ENCODE measurements around the gene KCNK5. TPM values are rescaled to one million over a fixed set of nuclear protein-coding genes. Genes with fewer than 3 reads are reported as not detected.
A peak's percentile ranks its signal among the peaks of the same experiment; 100 is the strongest.

The KCNK5 gene
- total and polyA plus RNA-seq, 9 of the 15 experiments (the other 6 are each of a cell fraction or from before 2014, with no cell fraction given) = 1.5 to 45.8 (median 25.8) TPM

- intact Hi-C loops (cut with micrococcal nuclease) = loop anchor here (5.0 to 10.0 kb wide), 2 partner anchors 57 to 110 kb away; partner anchors contain the start of gene SAYSD1
- Histone ChIP-seq H3K4me1 (replicated peaks in 1 of 2; ENCODE audit: control insufficient read depth in 2 of 2, insufficient read depth in 2 of 2, low read length in 2 of 2) (peaks cover 63 to 72% of the 10 kb centered on the region in 2 experiments), H3K36me3 (ENCODE audit: control insufficient read depth, insufficient read depth, low read length) (peaks cover 60% of the 10 kb centered on the region), H3K79me2 (ENCODE audit: control insufficient read depth, insufficient read depth, low read length) (peaks cover 96% of the 10 kb centered on the region), H3K4me3 (peak overlapping the region; percentile 9; the same call in 1 of the 2 replicates), H3K9me3 (replicated peaks; ENCODE audit: control insufficient read depth, insufficient read depth, low read depth, low read length) (no peaks in the 10 kb centered on the region), H4K20me1 (replicated peaks; ENCODE audit: control insufficient read depth, insufficient read depth, low read length) (peaks cover 17% of the 10 kb centered on the region; the same call in 1 of the 2 replicates), H3K9ac (ENCODE audit: insufficient read depth in 1 of 2, low read depth in 2 of 2, low read length in 2 of 2) (peak overlapping the region; percentile 75 to 82; a peak in 3 of 4 replicates), H3K4me2 (ENCODE audit: insufficient read depth, low read length) (peak overlapping the region; percentile 91), H3K27ac (ENCODE audit: extremely low read depth, low read depth, low read length) (peak overlapping the region; percentile 92), H3K27me3 (ENCODE audit: control insufficient read depth in 2 of 2, insufficient read depth in 2 of 2, low read length in 2 of 2) (no peaks in the 10 kb centered on the region), H3K9me1 (ENCODE audit: control insufficient read depth, insufficient read depth, low read length) (peaks cover 6% of the 10 kb centered on the region), H2AFZ (ENCODE audit: low read depth, low read length) (no peak overlapping the region)
- ChIA-PET POLR2A (interaction anchor here (0.6 to 2.5 kb wide), 8 partner anchors 8 to 495 kb away, joined by 3 to 14 read pairs (median 4); no protein-coding TSS in a partner anchor), CTCF (ENCODE audit: low intra/inter-chr PET ratio) (no interaction called here)
- WGBS (ENCODE audit: insufficient coverage, low coverage, missing lambda C conversion rate) = 57% methylated on average over 5 of the region's 5 CpGs
- in situ Hi-C loops (cut with MboI) = no loop called here
- ATAC-seq = no peak
- BruUV-seq (replicated peaks) = no TSS peak
- FAIRE-seq = no peak
- no peak for DNase-seq (ENCODE audit: extremely low read depth in 1 of 4, low spot score in 3 of 4)
- TF ChIP-seq ZNF766 (CRISPR knock-in tag; conservative IDR thresholded peaks at IDR 0.05) = 0 out of 2 replicates have a peak, but pooled peaks have one; percentile 32
- TF ChIP-seq ZNF263 (CRISPR knock-in tag; IDR thresholded peaks at IDR 0.05; ENCODE audit: borderline replicate concordance) = no peak
- TF ChIP-seq TEAD4 (IDR thresholded peaks at IDR 0.05; ENCODE audit: low read length) = no peak
- no peak for TF ChIP-seq TEAD4 (CRISPR knock-in tag; IDR thresholded peaks at IDR 0.05; ENCODE audit: borderline replicate concordance)
- 0 out of 4 replicates have a peak, but pooled peaks of 1 of the 2 experiments have one; percentile 8 for TF ChIP-seq MAZ (CRISPR knock-in tag; conservative IDR thresholded peaks at IDR 0.05 in 1 of 2, IDR thresholded peaks at IDR 0.05 in 1 of 2)
- 0 out of 2 replicates have a peak, but pooled peaks have one; percentile 17 for TF ChIP-seq POLR2AphosphoS5 (IDR thresholded peaks at IDR 0.05; ENCODE audit: control insufficient read depth, insufficient read depth, low read depth, low read length)
- no peak for TF ChIP-seq NFIX (CRISPR knock-in tag; IDR thresholded peaks at IDR 0.05; ENCODE audit: low read depth)
- TF ChIP-seq ZNF395 (CRISPR knock-in tag; IDR thresholded peaks at IDR 0.05) = 0 out of 2 replicates have a peak, but pooled peaks have one; percentile 35
- no peak for TF ChIP-seq ESRRA (IDR thresholded peaks at IDR 0.05; ENCODE audit: borderline replicate concordance, low read depth)
- TF ChIP-seq THRA (IDR thresholded peaks at IDR 0.05) = no peak
- no peak for TF ChIP-seq ZNF398 (CRISPR knock-in tag; IDR thresholded peaks at IDR 0.05)
- TF ChIP-seq CBX5 (IDR thresholded peaks at IDR 0.05; ENCODE audit: borderline replicate concordance, low read depth) = no peak
- no peak for TF ChIP-seq BMI1 (IDR thresholded peaks at IDR 0.05; ENCODE audit: low read length)
Observed at GRCh38 chr6:39224523-39225182, 4.6 kb downstream of the KCNK5 start.
